Keratinocyte (primary cell): ENCODE results near the gene CXCL5. TPM values are rescaled to one million over a fixed set of nuclear protein-coding genes. Genes with fewer than 3 reads are reported as not detected.

Source experiments
- DNase-seq: peaks from one replicate; pipeline ENCODE4 v3.0.0-alpha.2; 2011; ENCODE audit warnings: low read depth, missing footprints, low spot score
- FAIRE-seq: peaks from 2 replicates; lab custom pipeline; 2011; peaks lifted over from hg19 to GRCh38; lab: Jason Lieb, UNC
- H2AFZ ChIP-seq: 2 replicates; pipeline ENCODE4 v1.6.0; 2012; ENCODE audit warnings: low read length, control low read depth, inconsistent platforms; ENCODE audit not compliant: control insufficient read depth
- H3K27ac ChIP-seq: 2 replicates; pipeline ENCODE4 v1.5.1; 2011; ENCODE audit warnings: low read length; ENCODE audit not compliant: control insufficient read depth, insufficient read depth
- H3K27me3 ChIP-seq: 3 replicates; pipeline ENCODE4 v1.6.0; 2011; ENCODE audit warnings: low read length; ENCODE audit not compliant: control insufficient read depth, insufficient read depth; ENCODE audit errors: extremely low read depth
- H3K36me3 ChIP-seq, 2 experiments: 2 replicates in 1 of 2; 3 replicates in 1 of 2; pipeline ENCODE4 v1.5.1; 2011; ENCODE audit warnings: low read length in 2 of 2, mild to moderate bottlenecking in 1 of 2; ENCODE audit not compliant: control insufficient read depth in 2 of 2, insufficient read depth in 2 of 2; ENCODE audit errors: extremely low read depth in 1 of 2
- H3K4me1 ChIP-seq: 3 replicates; pipeline ENCODE4 v1.5.1; 2011; ENCODE audit warnings: low read length; ENCODE audit not compliant: control insufficient read depth, insufficient read depth; ENCODE audit errors: extremely low read depth
- H3K4me2 ChIP-seq: 3 replicates; pipeline ENCODE4 v1.6.0; 2011; ENCODE audit warnings: low read depth, low read length; ENCODE audit not compliant: control insufficient read depth, insufficient read depth; ENCODE audit errors: extremely low read depth
- H3K4me3 ChIP-seq, 3 experiments: fragments of 200-600 bp in 1 of 3; sonication (generic) in 1 of 3; 2 replicates in 2 of 3; 3 replicates in 1 of 3; pipeline ENCODE4 v1.5.1; 2011 to 2016; ENCODE audit warnings: low read length in 3 of 3, mild to moderate bottlenecking in 3 of 3, control low read depth in 2 of 3, inconsistent platforms in 1 of 3, low read depth in 1 of 3, mixed read lengths in 1 of 3, mixed run types in 1 of 3, moderate library complexity in 1 of 3; ENCODE audit not compliant: control insufficient read depth in 2 of 3, insufficient read depth in 2 of 3; ENCODE audit errors: extremely low read depth in 1 of 3
- H3K79me2 ChIP-seq: 2 replicates; pipeline ENCODE4 v1.6.0; 2012; ENCODE audit warnings: low read length; ENCODE audit not compliant: control insufficient read depth, insufficient read depth
- H3K9ac ChIP-seq: 3 replicates; pipeline ENCODE4 v1.6.0; 2011; ENCODE audit warnings: low read length; ENCODE audit not compliant: control insufficient read depth, insufficient read depth; ENCODE audit errors: extremely low read depth
- H3K9me1 ChIP-seq: 3 replicates; pipeline ENCODE4 v1.6.0; 2011; ENCODE audit warnings: low read length; ENCODE audit not compliant: control insufficient read depth, insufficient read depth; ENCODE audit errors: extremely low read depth
- H3K9me3 ChIP-seq: 2 replicates; pipeline ENCODE4 v1.5.1; 2012; ENCODE audit warnings: low read depth, low read length; ENCODE audit not compliant: control insufficient read depth
- H4K20me1 ChIP-seq: 3 replicates; pipeline ENCODE4 v1.6.0; 2011; ENCODE audit warnings: low read length; ENCODE audit not compliant: control insufficient read depth, insufficient read depth; ENCODE audit errors: extremely low read depth
- EZH2 ChIP-seq: IDR thresholded peaks from one replicate; pipeline ENCODE4 v1.6.1; 2012; ENCODE audit warnings: inconsistent platforms, mild to moderate bottlenecking, low read length, moderate library complexity
- dilution Hi-C: fragments of 300-500 bp; cut with MboI; formaldehyde crosslinking; loops from one replicate; pipeline ENCODE4 v1.7.0; 2020; ENCODE audit warnings: low sequenced_read_pairs; ENCODE audit not compliant: extremely low pct_ligation_motif_present
- polyA minus RNA-seq, 3 experiments: library from RNA; depleted of rRNA, polyadenylated mRNA; stranded (reverse); fragments of >200 nt; gene quantifications; 1 replicate in 1 of 3; 2 replicates in 1 of 3; 3 replicates in 1 of 3; pipeline ENCODE4 v1.2.3, GENCODE V29; 2011
- polyA plus RNA-seq, 5 experiments: library from polyadenylated mRNA; depleted of rRNA in 3 of 5; stranded (reverse) in 3 of 5; stranded (forward) in 1 of 5; unstranded in 1 of 5; fragments of >200 nt; gene quantifications; 1 replicate in 1 of 5; 2 replicates in 3 of 5; 3 replicates in 1 of 5; pipeline versions ENCODE4 v1.2.1 to v1.2.3, GENCODE V29; 2011 to 2012; ENCODE audit warnings: missing spikeins in 2 of 5, low read depth in 1 of 5, low replicate concordance in 1 of 5
- TF ChIP-seq, protein P1 (sequence below), 3 experiments: IDR thresholded peaks in 1 of 3; conservative IDR thresholded peaks in 1 of 3; optimal IDR thresholded peaks in 1 of 3; 2 replicates in 2 of 3; 3 replicates in 1 of 3; pipeline versions ENCODE3 to v1.5.1; 2011; ENCODE audit warnings: low read length in 3 of 3, mild to moderate bottlenecking in 3 of 3, moderate library complexity in 2 of 3, control low read depth in 1 of 3, inconsistent platforms in 1 of 3; ENCODE audit not compliant: insufficient read depth in 2 of 3; ENCODE audit errors: extremely low read depth in 1 of 3

The CXCL5 gene
- 0.39 to 1.5 TPM (median 0.76 TPM) in 3 replicates for polyA plus RNA-seq
- not detected for polyA plus RNA-seq (2011; ENCODE audit: low read depth)
- 0.40 and 0.78 TPM in 2 replicates for polyA plus RNA-seq (2011; cell fraction: cytosol; rRNA removed)
- 1.1 and 1.6 TPM in 2 replicates for polyA plus RNA-seq (2011; cell fraction: nucleus; rRNA removed)
- 2.1 TPM in 1 of 2 replicates, not detected in the other for polyA plus RNA-seq (2012; ENCODE audit: low replicate concordance)
- 0.10 to 0.13 TPM in 2 of 3 replicates, not detected in the other for polyA minus RNA-seq
- polyA minus RNA-seq (2011; cell fraction: cytosol; rRNA and poly(A)+ RNA removed): not detected
- 0.42 and 0.78 TPM in 2 replicates for polyA minus RNA-seq (2011; cell fraction: nucleus; rRNA and poly(A)+ RNA removed)

GRCh38 chr4:73998040-73999011 lies at the start of gene CXCL5:
Gene CXCL5, minus strand, starts transcription at chr4:73998677. Its CDS starts 96 bp downstream, at chr4:73998581.
- H3K79me2 ChIP-seq: no peaks in the 10 kb centered on the region
- H3K36me3 ChIP-seq: no peaks in the 10 kb centered on the region
- TF ChIP-seq, protein P1, sequence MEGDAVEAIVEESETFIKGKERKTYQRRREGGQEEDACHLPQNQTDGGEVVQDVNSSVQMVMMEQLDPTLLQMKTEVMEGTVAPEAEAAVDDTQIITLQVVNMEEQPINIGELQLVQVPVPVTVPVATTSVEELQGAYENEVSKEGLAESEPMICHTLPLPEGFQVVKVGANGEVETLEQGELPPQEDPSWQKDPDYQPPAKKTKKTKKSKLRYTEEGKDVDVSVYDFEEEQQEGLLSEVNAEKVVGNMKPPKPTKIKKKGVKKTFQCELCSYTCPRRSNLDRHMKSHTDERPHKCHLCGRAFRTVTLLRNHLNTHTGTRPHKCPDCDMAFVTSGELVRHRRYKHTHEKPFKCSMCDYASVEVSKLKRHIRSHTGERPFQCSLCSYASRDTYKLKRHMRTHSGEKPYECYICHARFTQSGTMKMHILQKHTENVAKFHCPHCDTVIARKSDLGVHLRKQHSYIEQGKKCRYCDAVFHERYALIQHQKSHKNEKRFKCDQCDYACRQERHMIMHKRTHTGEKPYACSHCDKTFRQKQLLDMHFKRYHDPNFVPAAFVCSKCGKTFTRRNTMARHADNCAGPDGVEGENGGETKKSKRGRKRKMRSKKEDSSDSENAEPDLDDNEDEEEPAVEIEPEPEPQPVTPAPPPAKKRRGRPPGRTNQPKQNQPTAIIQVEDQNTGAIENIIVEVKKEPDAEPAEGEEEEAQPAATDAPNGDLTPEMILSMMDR (optimal IDR thresholded peaks at IDR 0.05 in 1 of 3, IDR thresholded peaks at IDR 0.05 in 1 of 3, conservative IDR thresholded peaks at IDR 0.05 in 1 of 3; ENCODE audit: extremely low read depth in 1 of 3, insufficient read depth in 2 of 3, low read length in 3 of 3): peak in 2 of 3 experiments; percentile 28 to 75
- TF ChIP-seq EZH2: no peak
- no peaks in the 10 kb centered on the region for H3K27me3 ChIP-seq
- no peaks in the 10 kb centered on the region for H4K20me1 ChIP-seq
- H3K4me1 ChIP-seq: peaks cover 8% of the 10 kb centered on the region
- dilution Hi-C loops: no loop called here
- peak within 1 kb of the TSS; percentile 94 for H2AFZ ChIP-seq
- H3K4me3 ChIP-seq: peak within 1 kb of the TSS in 1 of 3 experiments; percentile 29
- DNase-seq: no peak
- FAIRE-seq: peak; percentile 71
- H3K9me3 ChIP-seq: no peaks in the 10 kb centered on the region
- H3K9me1 ChIP-seq: no peaks in the 10 kb centered on the region
- peak within 1 kb of the TSS; percentile 41 for H3K9ac ChIP-seq
- H3K27ac ChIP-seq: no peak within 1 kb of the TSS
- peak within 1 kb of the TSS; percentile 80 for H3K4me2 ChIP-seq

DNA sequence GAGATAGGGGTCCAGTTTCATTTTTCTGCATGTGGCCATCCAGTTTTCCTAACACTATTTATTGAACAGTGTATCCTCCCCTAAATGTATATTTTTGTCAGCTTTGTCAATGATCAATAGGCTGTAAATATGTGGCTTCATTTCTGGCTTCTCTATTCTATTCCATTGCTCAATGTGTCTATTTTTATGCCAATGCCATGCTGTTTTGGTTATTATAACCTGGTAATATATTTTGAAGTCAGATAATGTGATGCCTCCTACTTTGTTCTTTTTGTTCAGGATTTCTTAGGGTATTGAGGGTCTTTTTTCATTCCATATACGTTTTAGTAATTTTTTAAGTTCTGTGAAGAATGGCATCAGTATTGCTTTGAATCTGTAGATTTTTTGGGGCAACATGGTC lies 48.7 kb upstream of the CXCL5 start:
- FAIRE-seq (no peak), DNase-seq (no peak)
- Histone ChIP-seq H3K4me2 (no peak overlapping the region), H4K20me1 (no peaks in the 10 kb centered on the region), H3K79me2 (no peaks in the 10 kb centered on the region), H3K27ac (no peak overlapping the region), H3K27me3 (no peaks in the 10 kb centered on the region), H3K9me3 (no peaks in the 10 kb centered on the region), H3K4me1 (peaks cover 9% of the 10 kb centered on the region), H3K36me3 (no peaks in the 10 kb centered on the region), H3K4me3 (no peak overlapping the region), H3K9me1 (no peaks in the 10 kb centered on the region), H3K9ac (no peak overlapping the region), H2AFZ (no peak overlapping the region)
- TF ChIP-seq, protein P1 (optimal IDR thresholded peaks at IDR 0.05 in 1 of 3, IDR thresholded peaks at IDR 0.05 in 1 of 3, conservative IDR thresholded peaks at IDR 0.05 in 1 of 3; ENCODE audit: extremely low read depth in 1 of 3, insufficient read depth in 2 of 3, low read length in 3 of 3): no peak
- no peak for TF ChIP-seq EZH2
- dilution Hi-C loops: no loop called here
